Putamen (tissue), 1 donor: ENCODE results near the gene OR10H5.
"Not testable (repeated sequence)": the region's sequence is repeated elsewhere in the genome, so short reads cannot be mapped to it uniquely, and the experiment has no call there.

Experiments used
- DNase-seq: peaks from one replicate; pipeline ENCODE4 v3.0.0-alpha.2; 2016; ENCODE audit warnings: low spot score

Gene OR10H5

GRCh38 chr19:15787611-15788155 is at the start of gene OR10H5:
TSS of gene OR10H5 (plus strand) at chr19:15787661. CDS start at chr19:15794049, 6,388 bp downstream.
- no peak for DNase-seq

- DNase-seq = no peak
Measured at GRCh38 chr19:15737722-15738121, 49.7 kb upstream of the OR10H5 start, which contains the start of gene OR10H3. TSS of gene OR10H3 (plus strand) at chr19:15737985. CDS start at chr19:15741393, 3,408 bp downstream.

GRCh38 chr19:15740785-15741184 is 46.7 kb upstream of the OR10H5 start:
- no peak for DNase-seq

- DNase-seq = no peak
Measured at GRCh38 chr19:15748239-15748638, 39.2 kb upstream of the OR10H5 start.

GRCh38 chr19:15758379-15758778 is 29.1 kb upstream of the OR10H5 start:
- no peak for DNase-seq

- no peak for DNase-seq
Measured at GRCh38 chr19:15759962-15760565, 27.4 kb upstream of the OR10H5 start.

GRCh38 chr19:15769586-15769985 is 17.9 kb upstream of the OR10H5 start:
- DNase-seq = no peak

- not testable (repeated sequence) for DNase-seq
Measured at GRCh38 chr19:15774159-15774558, 13.3 kb upstream of the OR10H5 start.

GRCh38 chr19:15775249-15775648 is 12.2 kb upstream of the OR10H5 start:
- DNase-seq = no peak

- no peak for DNase-seq
Measured at GRCh38 chr19:15776264-15776663, 11.2 kb upstream of the OR10H5 start.

GRCh38 chr19:15776991-15777970 is 10.2 kb upstream of the OR10H5 start:
- no peak for DNase-seq

GRCh38 chr19:15779756-15780476 is 7.5 kb upstream of the OR10H5 start:
- DNase-seq = peak; percentile 88

GRCh38 chr19:15780610-15781418 is 6.6 kb upstream of the OR10H5 start:
- no peak for DNase-seq

GRCh38 chr19:15781661-15782060 is 5.8 kb upstream of the OR10H5 start:
- no peak for DNase-seq

GRCh38 chr19:15782211-15782610 is 5.2 kb upstream of the OR10H5 start:
- no peak for DNase-seq

- not testable (repeated sequence) for DNase-seq
Measured at GRCh38 chr19:15782896-15783295, 4.6 kb upstream of the OR10H5 start.

- DNase-seq = no peak
Measured at GRCh38 chr19:15788594-15789270, 1.3 kb downstream of the OR10H5 start.

GRCh38 chr19:15790096-15790495 is 2.6 kb downstream of the OR10H5 start:
- DNase-seq = no peak

GRCh38 chr19:15794279-15794678 is 6.8 kb downstream of the OR10H5 start:
- not testable (repeated sequence) for DNase-seq

- DNase-seq = no peak
Measured at GRCh38 chr19:15810335-15810734, 22.9 kb downstream of the OR10H5 start.

GRCh38 chr19:15811476-15811875 is 24.0 kb downstream of the OR10H5 start:
- no peak for DNase-seq
